GM19397 (cell line): ENCODE measurements around the gene LRRC31.

Source experiments
- ATAC-seq: cut with Tn5 transposase; IDR thresholded peaks from one replicate; pipeline ENCODE4 v1.9.1; 2021; ENCODE audit warnings: mild to moderate bottlenecking, moderate library complexity; ENCODE audit not compliant: unreplicated experiment

Gene LRRC31

GRCh38 chr3:169869484-169870220 is at the start of gene LRRC31:
TSS of gene LRRC31 (minus strand) at chr3:169869935. CDS start at chr3:169869807, 128 bp downstream.
- ATAC-seq: no peak

- ATAC-seq: no peak
Observed at GRCh38 chr3:169914321-169914720, 44.6 kb upstream of the LRRC31 start.

GRCh38 chr3:169913323-169913722 is 43.6 kb upstream of the LRRC31 start:
- ATAC-seq: no peak

- ATAC-seq: no peak
Observed at GRCh38 chr3:169911272-169911671, 41.5 kb upstream of the LRRC31 start, which contains the start of gene SAMD7. TSS of gene SAMD7 (plus strand) at chr3:169911572. CDS start at chr3:169919499, 7,927 bp downstream.

GRCh38 chr3:169907944-169908343 is 38.2 kb upstream of the LRRC31 start:
- no peak for ATAC-seq

GRCh38 chr3:169907476-169907875 is 37.7 kb upstream of the LRRC31 start:
- ATAC-seq: no peak

- no peak for ATAC-seq
Observed at GRCh38 chr3:169905404-169905803, 35.7 kb upstream of the LRRC31 start.

GRCh38 chr3:169901453-169901852 is 31.7 kb upstream of the LRRC31 start:
- ATAC-seq: no peak

- no peak for ATAC-seq
Observed at GRCh38 chr3:169897284-169897683, 27.5 kb upstream of the LRRC31 start.

- no peak for ATAC-seq
Observed at GRCh38 chr3:169895072-169895471, 25.3 kb upstream of the LRRC31 start.

- ATAC-seq: no peak
Observed at GRCh38 chr3:169894110-169894509, 24.4 kb upstream of the LRRC31 start.

GRCh38 chr3:169891886-169892285 is 22.2 kb upstream of the LRRC31 start:
- ATAC-seq: no peak

GRCh38 chr3:169886671-169887070 is 16.9 kb upstream of the LRRC31 start:
- ATAC-seq: no peak

- no peak for ATAC-seq
Observed at GRCh38 chr3:169880576-169881250, 11.0 kb upstream of the LRRC31 start.

GRCh38 chr3:169879845-169880575 is 10.3 kb upstream of the LRRC31 start:
- ATAC-seq: no peak

- ATAC-seq: no peak
Observed at GRCh38 chr3:169879013-169879557, 9.3 kb upstream of the LRRC31 start.

- ATAC-seq: no peak
Observed at GRCh38 chr3:169871129-169871886, 1.6 kb upstream of the LRRC31 start.

- no peak for ATAC-seq
Observed at GRCh38 chr3:169868369-169868768, 1.4 kb downstream of the LRRC31 start.

GRCh38 chr3:169867584-169868210 is 2.0 kb downstream of the LRRC31 start:
- ATAC-seq: no peak

- peak; percentile 62 for ATAC-seq
Observed at GRCh38 chr3:169865176-169865767, 4.5 kb downstream of the LRRC31 start.
